ENCODE measurements around the gene MDP1.
A peak's percentile ranks its signal among the peaks of the same experiment; 100 is the strongest.

Gene MDP1

GRCh38 chr14:24215495-24216344 lies at the start of gene MDP1:
MDP1 (minus strand) TSS chr14:24216066; CDS start chr14:24215955, 111 bp downstream.
- peak; percentile 97 for DNase-seq (ENCODE audit: low spot score)

- no peak for DNase-seq (ENCODE audit: low spot score)
These were observed 48.4 kb upstream of the MDP1 start for GRCh38 chr14:24264298-24264697.

- DNase-seq (ENCODE audit: low spot score), result no peak
These were observed 48.0 kb upstream of the MDP1 start for GRCh38 chr14:24263848-24264247.

- no peak for DNase-seq (ENCODE audit: low spot score)
These were observed 47.2 kb upstream of the MDP1 start, which contains the start of gene TGM1 for GRCh38 chr14:24262821-24263733. TGM1 (minus strand) TSS chr14:24263177; CDS start chr14:24262352, 825 bp downstream.

GRCh38 chr14:24261969-24262327 lies 46.1 kb upstream of the MDP1 start:
- no peak for DNase-seq (ENCODE audit: low spot score)

- DNase-seq (ENCODE audit: low spot score), result no peak
These were observed 45.5 kb upstream of the MDP1 start for GRCh38 chr14:24261256-24261968.

- no peak for DNase-seq (ENCODE audit: low spot score)
These were observed 44.9 kb upstream of the MDP1 start for GRCh38 chr14:24260780-24261157.

GRCh38 chr14:24260026-24260779 lies 44.3 kb upstream of the MDP1 start:
- no peak for DNase-seq (ENCODE audit: low spot score)

- no peak for DNase-seq (ENCODE audit: low spot score)
These were observed 43.6 kb upstream of the MDP1 start for GRCh38 chr14:24259282-24260025.

- no peak for DNase-seq (ENCODE audit: low spot score)
These were observed 42.8 kb upstream of the MDP1 start for GRCh38 chr14:24258548-24259265.

GRCh38 chr14:24258119-24258518 lies 42.3 kb upstream of the MDP1 start:
- no peak for DNase-seq (ENCODE audit: low spot score)

GRCh38 chr14:24256960-24257359 lies 41.1 kb upstream of the MDP1 start:
- DNase-seq (ENCODE audit: low spot score), result no peak

- no peak for DNase-seq (ENCODE audit: low spot score)
These were observed 40.3 kb upstream of the MDP1 start for GRCh38 chr14:24255931-24256711.

GRCh38 chr14:24255438-24255837 lies 39.6 kb upstream of the MDP1 start:
- DNase-seq (ENCODE audit: low spot score), result no peak

- DNase-seq (ENCODE audit: low spot score), result no peak
These were observed 38.9 kb upstream of the MDP1 start for GRCh38 chr14:24254630-24255392.

- DNase-seq (ENCODE audit: low spot score), result no peak
These were observed 38.1 kb upstream of the MDP1 start for GRCh38 chr14:24253936-24254335.

- DNase-seq (ENCODE audit: low spot score), result no peak
These were observed 36.6 kb upstream of the MDP1 start for GRCh38 chr14:24252289-24253124.

GRCh38 chr14:24251880-24252288 lies 36.0 kb upstream of the MDP1 start:
- DNase-seq (ENCODE audit: low spot score), result no peak

Data from Ammon's horn (tissue), 1 donor.